Glutamatergic neuron (in vitro differentiated cells): ENCODE measurements around the gene OTOGL. TPM values are rescaled to one million over a fixed set of nuclear protein-coding genes. Genes with fewer than 3 reads are reported as not detected.

Experiments
- DNase-seq: peaks from one replicate; pipeline ENCODE4 v3.0.0; 2022
- H3K27ac Mint-ChIP-seq: one replicate; pipeline ENCODE4 v1.8.0; 2020; ENCODE audit warnings: mild to moderate bottlenecking, mixed read lengths, inconsistent platforms; ENCODE audit not compliant: unreplicated experiment
- H3K27me3 Mint-ChIP-seq: one replicate; pipeline ENCODE4 v1.8.0; 2020; ENCODE audit warnings: mild to moderate bottlenecking, moderate library complexity, mixed read lengths, inconsistent platforms; ENCODE audit not compliant: unreplicated experiment
- H3K36me3 Mint-ChIP-seq: one replicate; pipeline ENCODE4 v1.8.0; 2020; ENCODE audit warnings: mild to moderate bottlenecking, mixed read lengths, inconsistent platforms; ENCODE audit not compliant: unreplicated experiment
- H3K4me1 Mint-ChIP-seq: one replicate; pipeline ENCODE4 v1.8.0; 2020; ENCODE audit warnings: mild to moderate bottlenecking, low read depth, mixed read lengths, inconsistent platforms; ENCODE audit not compliant: unreplicated experiment
- H3K4me3 Mint-ChIP-seq: one replicate; pipeline ENCODE4 v1.8.0; 2020; ENCODE audit warnings: mild to moderate bottlenecking, mixed read lengths, inconsistent platforms; ENCODE audit not compliant: unreplicated experiment
- H3K9me3 Mint-ChIP-seq: one replicate; pipeline ENCODE4 v1.8.0; 2020; ENCODE audit warnings: mild to moderate bottlenecking, moderate library complexity, mixed read lengths, inconsistent platforms; ENCODE audit not compliant: unreplicated experiment
- total RNA-seq: library from RNA; stranded (reverse); fragmentation: NEBNext Ultra II Directional; extraction: Animal tissue kit (Norgen Biotek cat#: 25700); gene quantifications from one replicate; pipeline ENCODE4 v1.2.1, GENCODE V29; 2021; ENCODE audit not compliant: unreplicated experiment
- TF ChIP-seq, protein P1 (sequence below): fragments of 200-600 bp; sonication (generic); IDR thresholded peaks from one replicate; pipeline ENCODE4 v1.5.0; 2021; ENCODE audit not compliant: partially characterized antibody, unreplicated experiment

Gene OTOGL
- total RNA-seq, 1 donor from 2014 or later = 0.83 TPM

GRCh38 chr12:80377140-80377794 lies 277.9 kb downstream of the OTOGL start:
- Mint-ChIP-seq H3K27ac (no peak overlapping the region), H3K4me3 (no peak overlapping the region), H3K4me1 (no peaks in the 10 kb centered on the region), H3K27me3 (no peaks in the 10 kb centered on the region), H3K9me3 (peaks cover 3% of the 10 kb centered on the region), H3K36me3 (no peaks in the 10 kb centered on the region)
- no peak for DNase-seq
- TF ChIP-seq, protein P1, sequence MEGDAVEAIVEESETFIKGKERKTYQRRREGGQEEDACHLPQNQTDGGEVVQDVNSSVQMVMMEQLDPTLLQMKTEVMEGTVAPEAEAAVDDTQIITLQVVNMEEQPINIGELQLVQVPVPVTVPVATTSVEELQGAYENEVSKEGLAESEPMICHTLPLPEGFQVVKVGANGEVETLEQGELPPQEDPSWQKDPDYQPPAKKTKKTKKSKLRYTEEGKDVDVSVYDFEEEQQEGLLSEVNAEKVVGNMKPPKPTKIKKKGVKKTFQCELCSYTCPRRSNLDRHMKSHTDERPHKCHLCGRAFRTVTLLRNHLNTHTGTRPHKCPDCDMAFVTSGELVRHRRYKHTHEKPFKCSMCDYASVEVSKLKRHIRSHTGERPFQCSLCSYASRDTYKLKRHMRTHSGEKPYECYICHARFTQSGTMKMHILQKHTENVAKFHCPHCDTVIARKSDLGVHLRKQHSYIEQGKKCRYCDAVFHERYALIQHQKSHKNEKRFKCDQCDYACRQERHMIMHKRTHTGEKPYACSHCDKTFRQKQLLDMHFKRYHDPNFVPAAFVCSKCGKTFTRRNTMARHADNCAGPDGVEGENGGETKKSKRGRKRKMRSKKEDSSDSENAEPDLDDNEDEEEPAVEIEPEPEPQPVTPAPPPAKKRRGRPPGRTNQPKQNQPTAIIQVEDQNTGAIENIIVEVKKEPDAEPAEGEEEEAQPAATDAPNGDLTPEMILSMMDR = no peak

GRCh38 chr12:80381121-80381520 lies 281.8 kb downstream of the OTOGL start:
- Mint-ChIP-seq H3K4me3 (no peak overlapping the region), H3K4me1 (no peaks in the 10 kb centered on the region), H3K27me3 (no peaks in the 10 kb centered on the region), H3K27ac (no peak overlapping the region), H3K36me3 (no peaks in the 10 kb centered on the region), H3K9me3 (peaks cover 2% of the 10 kb centered on the region)
- TF ChIP-seq, protein P1 = no peak
- DNase-seq = no peak

DNA sequence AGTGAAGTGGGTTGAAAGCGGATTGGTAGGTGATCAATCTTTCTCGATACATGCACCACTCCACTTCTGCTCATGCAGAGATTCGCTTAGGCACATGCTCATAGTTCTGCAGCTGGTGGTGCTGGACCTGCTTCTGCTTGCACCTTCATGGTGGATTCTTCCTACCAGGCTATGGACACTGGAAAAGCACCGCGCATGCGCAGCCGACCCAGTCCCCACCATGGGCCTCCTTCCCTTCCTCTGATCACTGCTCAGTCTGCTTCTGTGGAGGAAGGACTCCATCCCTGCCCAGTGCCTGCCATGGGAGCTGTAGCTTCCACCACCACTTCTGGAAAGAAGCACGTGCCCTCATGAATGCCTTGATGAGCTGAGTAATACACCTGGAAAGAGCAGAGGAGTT lies 282.9 kb downstream of the OTOGL start:
- Mint-ChIP-seq H3K27me3 (no peaks in the 10 kb centered on the region), H3K4me1 (no peaks in the 10 kb centered on the region), H3K27ac (no peak overlapping the region), H3K36me3 (no peaks in the 10 kb centered on the region), H3K4me3 (no peak overlapping the region), H3K9me3 (peaks cover 2% of the 10 kb centered on the region)
- TF ChIP-seq, protein P1 = no peak
- no peak for DNase-seq

DNA sequence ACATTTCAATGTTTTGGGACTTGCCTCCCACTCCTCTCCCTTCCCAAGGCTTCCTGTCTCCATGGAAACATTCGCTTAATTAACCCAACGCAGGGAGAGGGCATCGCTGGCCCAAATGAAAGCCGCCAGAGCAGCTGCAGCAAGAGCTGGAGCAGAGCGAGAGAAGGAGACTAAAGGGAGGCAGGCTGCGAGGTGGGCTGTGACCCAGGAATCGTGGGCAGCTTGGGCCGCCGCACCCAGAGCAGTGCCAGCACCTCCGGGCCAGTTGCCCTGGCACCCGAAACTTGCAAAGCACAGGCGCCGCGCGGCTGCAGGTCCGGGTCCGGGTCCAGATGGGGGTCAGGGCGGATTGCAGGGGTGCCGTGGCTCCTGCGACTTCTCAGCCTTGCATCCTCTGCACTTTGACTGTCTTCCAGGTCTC lies 301.2 kb downstream of the OTOGL start:
- no peaks in the 10 kb centered on the region for H3K9me3 Mint-ChIP-seq
- H3K36me3 Mint-ChIP-seq = no peaks in the 10 kb centered on the region
- H3K4me3 Mint-ChIP-seq = no peak overlapping the region
- no peak overlapping the region for H3K27ac Mint-ChIP-seq
- H3K27me3 Mint-ChIP-seq = no peaks in the 10 kb centered on the region
- TF ChIP-seq, protein P1 = no peak
- peak; percentile 17 for DNase-seq
- no peaks in the 10 kb centered on the region for H3K4me1 Mint-ChIP-seq

- TF ChIP-seq, protein P1 = no peak
- no peak for DNase-seq
- no peak overlapping the region for H3K4me3 Mint-ChIP-seq
- no peaks in the 10 kb centered on the region for H3K27me3 Mint-ChIP-seq
- no peaks in the 10 kb centered on the region for H3K36me3 Mint-ChIP-seq
- H3K27ac Mint-ChIP-seq = no peak overlapping the region
- H3K4me1 Mint-ChIP-seq = no peaks in the 10 kb centered on the region
- no peaks in the 10 kb centered on the region for H3K9me3 Mint-ChIP-seq
These were observed 301.9 kb downstream of the OTOGL start for GRCh38 chr12:80401191-80401590.
